SK-N-SH (cell line): ENCODE results near the gene PCSK6. TPM values are rescaled to one million over a fixed set of nuclear protein-coding genes. Genes with fewer than 3 reads are reported as not detected.

Experiments
- CTCF ChIA-PET: fragments of 300-600, 350-600 bp; formaldehyde crosslinking; extraction: SDS; loops from one replicate; lab custom pipeline; 2021; lab: Yijun Ruan, JAX
- POLR2A ChIA-PET: fragments of 350-600 bp; sonication (Branson Sonifier 250); formaldehyde crosslinking; extraction: SDS; loops from one replicate; lab custom pipeline; 2020; ENCODE audit warnings: antibody characterized with exemption, inconsistent platforms; lab: Yijun Ruan, JAX
- DNase-seq: peaks from one replicate; pipeline ENCODE4 v3.0.0; 2012
- H2AFZ ChIP-seq: fragments of 200-600 bp; sonication (generic); 2 replicates; pipeline ENCODE4 v1.8.1; 2016; ENCODE audit warnings: antibody characterized with exemption, mild to moderate bottlenecking, low read depth
- H3F3A ChIP-seq: fragments of 200-600 bp; sonication (generic); replicated peaks from 2 replicates; pipeline ENCODE3; 2016; ENCODE audit warnings: antibody characterized with exemption, mild to moderate bottlenecking; ENCODE audit not compliant: insufficient read depth
- H3K27ac ChIP-seq, 2 experiments: fragments of 200-500 bp in 1 of 2; fragments of 200-600 bp in 1 of 2; sonication (Bioruptor generic) in 1 of 2; sonication (generic), shearing (Covaris generic) in 1 of 2; 2 replicates each; pipeline versions ENCODE4 v1.5.1 to v1.6.1; 2014 to 2016; ENCODE audit warnings: low read depth in 2 of 2, inconsistent platforms in 1 of 2, low read length in 1 of 2, mild to moderate bottlenecking in 1 of 2, mixed read lengths in 1 of 2
- H3K27me3 ChIP-seq: fragments of 200-600 bp; sonication (generic), shearing (Covaris generic); 2 replicates; pipeline ENCODE4 v1.6.1; 2016; ENCODE audit warnings: mixed run types; ENCODE audit not compliant: insufficient read depth
- H3K36me3 ChIP-seq, 2 experiments: fragments of 200-500 bp in 1 of 2; fragments of 200-600 bp in 1 of 2; sonication (Bioruptor generic) in 1 of 2; sonication (generic) in 1 of 2; replicated peaks in 1 of 2; 2 replicates each; pipeline versions ENCODE3 to v1.5.1; 2014 to 2016; ENCODE audit warnings: low read length in 1 of 2, mild to moderate bottlenecking in 1 of 2; ENCODE audit not compliant: insufficient read depth in 2 of 2, control insufficient read depth in 1 of 2
- H3K4me1 ChIP-seq, 2 experiments: fragments of 200-500 bp in 1 of 2; fragments of 200-600 bp in 1 of 2; sonication (Bioruptor generic) in 1 of 2; sonication (generic), shearing (Covaris generic) in 1 of 2; 2 replicates each; pipeline versions ENCODE4 v1.5.1 to v1.6.1; 2014 to 2016; ENCODE audit warnings: low read depth in 1 of 2, low read length in 1 of 2, mixed run types in 1 of 2; ENCODE audit not compliant: insufficient read depth in 2 of 2, control insufficient read depth in 1 of 2
- H3K4me2 ChIP-seq: fragments of 200-600 bp; sonication (generic), shearing (Covaris generic); 2 replicates; pipeline ENCODE4 v1.6.1; 2017; ENCODE audit warnings: mixed run types
- H3K4me3 ChIP-seq, 2 experiments: fragments of 200-500 bp in 1 of 2; fragments of 200-600 bp in 1 of 2; sonication (Bioruptor generic) in 1 of 2; sonication (generic), shearing (Covaris generic) in 1 of 2; 2 replicates each; pipeline versions ENCODE4 v1.5.1 to v1.8.1; 2014 to 2016; ENCODE audit warnings: low read depth in 2 of 2, inconsistent platforms in 1 of 2, low read length in 1 of 2, mild to moderate bottlenecking in 1 of 2, mixed read lengths in 1 of 2, moderate library complexity in 1 of 2
- H3K79me2 ChIP-seq: fragments of 200-600 bp; sonication (generic); 2 replicates; pipeline ENCODE4 v1.8.1; 2017; ENCODE audit warnings: mild to moderate bottlenecking; ENCODE audit not compliant: insufficient read depth
- H3K9ac ChIP-seq: fragments of 200-600 bp; sonication (generic); 2 replicates; pipeline ENCODE4 v1.6.1; 2017; ENCODE audit warnings: mixed run types
- H3K9me2 ChIP-seq: fragments of 200-600 bp; sonication (generic); 2 replicates; pipeline ENCODE4 v1.6.1; 2017; ENCODE audit warnings: mixed run types
- H3K9me3 ChIP-seq: fragments of 200-600 bp; sonication (generic); 2 replicates; pipeline ENCODE4 v1.6.1; 2017; ENCODE audit warnings: mixed run types, mild to moderate bottlenecking, moderate library complexity
- H4K20me1 ChIP-seq: fragments of 200-600 bp; sonication (generic); 2 replicates; pipeline ENCODE4 v1.6.1; 2017; ENCODE audit warnings: mild to moderate bottlenecking, mixed run types; ENCODE audit not compliant: insufficient read depth
- ELF1 ChIP-seq: IDR thresholded peaks from 2 replicates; pipeline ENCODE4 v1.4.0; 2012
- FOXM1 ChIP-seq: IDR thresholded peaks from 2 replicates; pipeline ENCODE4 v1.4.0; 2012; ENCODE audit warnings: low read depth, mild to moderate bottlenecking
- IRF3 ChIP-seq: fragments of 150-350 bp; IDR thresholded peaks from 2 replicates; pipeline ENCODE4 v1.6.1; 2016; ENCODE audit warnings: mild to moderate bottlenecking, low read depth, low read length
- RCOR1 ChIP-seq: fragments of 150-350 bp; IDR thresholded peaks from 2 replicates; pipeline ENCODE4 v1.6.1; 2017; ENCODE audit warnings: antibody characterized with exemption, low read length
- RXRA ChIP-seq: IDR thresholded peaks from 2 replicates; pipeline ENCODE4 v1.4.0; 2012; ENCODE audit warnings: low read depth, mild to moderate bottlenecking, borderline replicate concordance
- USF1 ChIP-seq: IDR thresholded peaks from 2 replicates; pipeline ENCODE4 v1.4.0; 2012; ENCODE audit warnings: low read depth, borderline replicate concordance
- ZBTB33 ChIP-seq: IDR thresholded peaks from 2 replicates; pipeline ENCODE4 v1.4.0; 2012; ENCODE audit warnings: low read depth, borderline replicate concordance
- WGBS: methylation state at CpG from one replicate; pipeline ENCODE4 v1.1.6; 2017; ENCODE audit warnings: low lambda C conversion rate; 5-methylcytosine and 5-hydroxymethylcytosine counted together
- polyA plus RNA-seq, 3 experiments: library from polyadenylated mRNA; depleted of rRNA; stranded (reverse); fragments of >200 nt; gene quantifications; 2 replicates each; pipeline ENCODE4 v1.2.3, GENCODE V29; 2012

Gene PCSK6
- polyA plus RNA-seq, 1 of the 3 experiments (the other 2 are of a cell fraction), result 0.03 TPM

GRCh38 chr15:101520395-101520794 lies 30.9 kb upstream of the PCSK6 start (continued):
- TF ChIP-seq ZBTB33 (no peak), FOXM1 (no peak), RCOR1 (no peak), IRF3 (no peak)

GRCh38 chr15:101517504-101517903 lies 28.0 kb upstream of the PCSK6 start:
- no peak for DNase-seq
- Histone ChIP-seq H3K27ac (no peak overlapping the region), H3K79me2 (no peaks in the 10 kb centered on the region), H3K9me3 (peaks cover 18% of the 10 kb centered on the region; the same call in 1 of the 2 replicates), H3K4me3 (no peak overlapping the region), H3K9me2 (no peaks in the 10 kb centered on the region), H3K36me3 (no peaks in the 10 kb centered on the region), H3F3A (no peaks in the 10 kb centered on the region), H3K27me3 (no peaks in the 10 kb centered on the region), H3K4me2 (no peak overlapping the region), H2AFZ (no peak overlapping the region), H3K4me1 (peaks cover 0 to 2% of the 10 kb centered on the region in 2 experiments; a peak in 1 of 4 replicates), H3K9ac (no peak overlapping the region), H4K20me1 (no peaks in the 10 kb centered on the region)
- TF ChIP-seq RXRA, result no peak
- TF ChIP-seq USF1, result no peak
- ChIA-PET CTCF (no interaction called here), POLR2A (no interaction called here)

GRCh38 chr15:101514318-101514717 lies 24.8 kb upstream of the PCSK6 start:
- H3K9ac ChIP-seq, result no peak overlapping the region
- peaks cover 18% of the 10 kb centered on the region; the same call in 1 of the 2 replicates for H3K9me3 ChIP-seq
- H3K4me2 ChIP-seq, result no peak overlapping the region
- H3K4me1 ChIP-seq, result no peaks in the 10 kb centered on the region
- no peak for TF ChIP-seq ELF1
- CTCF ChIA-PET, result interaction anchor here (0.7 to 2.5 kb wide), 2 partner anchors 12 to 62 kb away, joined by 3 to 16 read pairs; no protein-coding TSS in a partner anchor
- no peaks in the 10 kb centered on the region for H3K27me3 ChIP-seq
- 44% methylated on average over 7 of the region's 7 CpGs for WGBS
- no peaks in the 10 kb centered on the region for H3K9me2 ChIP-seq
- H3K36me3 ChIP-seq, result no peaks in the 10 kb centered on the region
- no peak overlapping the region for H3K4me3 ChIP-seq
- H4K20me1 ChIP-seq, result no peaks in the 10 kb centered on the region
- POLR2A ChIA-PET, result no interaction called here
- no peaks in the 10 kb centered on the region for H3K79me2 ChIP-seq
- H3K27ac ChIP-seq, result no peak overlapping the region
- DNase-seq, result no peak
- H3F3A ChIP-seq, result no peaks in the 10 kb centered on the region
- no peak overlapping the region for H2AFZ ChIP-seq
